NCI-H1105 (cell line): ENCODE data around the gene ACTMAP.
A peak's percentile ranks its signal among the peaks of the same experiment; 100 is the strongest.
"Not testable (repeated sequence)": the region's sequence is repeated elsewhere in the genome, so short reads cannot be mapped to it uniquely, and the experiment has no call there.

ENCODE experiments used
- DNase-seq: peaks from one replicate; lab custom pipeline; 2025; lab: John Stamatoyannopoulos, UW

ACTMAP gene

DNA sequence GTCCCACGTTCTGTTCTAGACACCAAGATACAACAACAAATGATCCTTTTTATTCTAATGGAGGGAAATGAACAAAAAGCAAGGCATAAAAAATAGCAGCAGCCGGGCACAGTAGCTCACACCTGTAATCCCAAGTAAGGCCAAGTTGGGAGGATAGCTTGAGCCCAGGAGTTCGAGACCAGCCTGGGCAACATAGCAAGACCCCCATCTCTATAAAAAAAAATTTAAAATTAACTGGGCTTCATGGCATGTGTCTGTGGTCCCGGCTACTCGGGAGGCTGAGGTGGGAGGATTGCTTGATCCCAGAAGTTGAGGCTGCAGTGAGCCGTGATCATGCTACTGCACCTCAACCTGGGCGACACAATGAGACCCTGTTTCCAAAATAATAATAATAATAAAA is 26.1 kb upstream of the ACTMAP start:
- DNase-seq: no peak

DNA sequence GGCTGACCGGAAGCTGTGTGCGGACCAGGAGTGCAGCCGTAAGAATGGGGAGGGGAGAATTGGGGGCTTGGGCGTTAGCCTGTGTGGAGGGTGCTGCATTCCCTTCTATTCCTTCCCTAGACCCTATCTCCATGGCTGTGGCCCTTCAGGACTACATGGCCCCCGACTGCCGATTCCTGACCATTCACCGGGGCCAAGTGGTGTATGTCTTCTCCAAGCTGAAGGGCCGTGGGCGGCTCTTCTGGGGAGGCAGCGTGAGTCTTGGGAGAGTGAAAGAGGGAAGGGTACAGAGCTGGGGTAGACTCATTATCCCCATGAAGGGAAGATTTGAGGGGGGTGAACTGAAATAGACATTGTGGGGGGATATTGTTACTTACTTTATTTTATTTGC is 25.4 kb upstream of the ACTMAP start:
- DNase-seq: no peak

DNA sequence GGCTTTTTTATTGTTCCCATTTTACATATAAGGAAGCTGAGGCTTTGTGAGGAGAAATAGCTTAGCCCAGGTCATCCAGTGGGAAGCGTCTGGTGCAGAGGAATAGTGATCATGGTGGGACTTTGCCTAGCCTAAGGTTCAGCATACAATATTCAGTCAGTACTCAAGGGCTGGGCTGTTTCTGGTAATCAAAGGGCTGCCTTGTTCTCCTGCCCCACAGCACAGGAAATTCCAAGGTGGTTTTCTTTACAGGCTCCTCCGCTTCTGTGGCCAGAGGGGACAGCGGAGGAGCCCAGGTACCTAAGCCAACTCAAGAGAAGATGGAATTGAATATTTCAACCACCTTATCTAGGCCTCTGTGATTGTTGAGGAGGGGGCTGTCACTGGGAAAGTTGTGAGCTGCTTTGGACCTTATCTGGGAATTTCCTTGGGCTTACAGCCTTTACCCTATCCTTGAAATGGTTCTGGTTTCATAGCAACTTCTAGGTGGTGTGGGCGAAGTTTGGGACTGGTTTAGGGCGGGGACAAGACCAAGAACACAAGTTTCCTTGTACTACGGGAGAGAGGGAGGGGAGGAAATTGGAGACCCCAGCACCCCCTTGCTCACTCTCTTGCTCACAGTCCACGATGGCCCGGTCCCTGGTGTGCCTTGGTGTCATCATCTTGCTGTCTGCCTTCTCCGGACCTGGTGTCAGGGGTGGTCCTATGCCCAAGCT is 24.8 kb upstream of the ACTMAP start, which contains the start of gene MIA:
TSS of gene MIA (plus strand) at position 606 of the 716 bp plus-strand sequence. CDS start at position 628, 22 bp downstream.
- DNase-seq: no peak

DNA sequence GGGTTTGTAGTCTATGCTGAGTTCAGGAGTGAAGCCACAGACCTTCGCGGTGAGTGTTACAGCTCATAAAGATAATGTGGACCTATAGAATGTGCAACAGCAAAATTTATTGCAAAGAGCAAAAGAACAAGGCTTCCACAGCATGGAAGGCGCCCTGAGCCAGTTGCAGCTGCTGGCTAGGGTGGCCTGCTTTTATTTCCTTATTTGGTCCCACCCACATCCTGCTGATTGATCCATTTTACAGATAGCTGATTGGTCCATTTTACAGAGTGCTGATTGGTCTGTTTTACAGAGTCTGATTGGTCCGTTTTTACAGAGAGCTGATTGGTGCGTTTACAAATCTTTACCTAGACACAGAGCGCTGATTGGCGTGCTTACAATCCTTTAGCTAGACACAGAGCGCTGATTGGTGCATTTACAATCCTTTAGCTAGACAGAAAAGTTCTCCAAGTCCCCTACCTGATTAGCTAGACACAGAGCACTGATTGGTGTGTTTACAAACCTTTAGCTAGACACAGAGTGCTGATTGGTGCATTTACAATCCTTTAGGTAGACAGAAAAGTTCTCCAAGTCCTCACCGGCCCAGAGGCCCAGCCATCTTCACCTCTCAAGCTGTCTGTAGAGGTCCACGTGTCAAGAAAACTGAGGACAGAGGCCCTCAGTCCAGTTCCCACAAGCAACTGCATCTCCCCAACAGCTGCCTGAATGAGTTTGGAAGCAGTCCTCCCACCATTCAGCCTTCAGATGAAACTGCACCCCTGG is 21.0 kb upstream of the ACTMAP start:
- not testable (repeated sequence) for DNase-seq

DNA sequence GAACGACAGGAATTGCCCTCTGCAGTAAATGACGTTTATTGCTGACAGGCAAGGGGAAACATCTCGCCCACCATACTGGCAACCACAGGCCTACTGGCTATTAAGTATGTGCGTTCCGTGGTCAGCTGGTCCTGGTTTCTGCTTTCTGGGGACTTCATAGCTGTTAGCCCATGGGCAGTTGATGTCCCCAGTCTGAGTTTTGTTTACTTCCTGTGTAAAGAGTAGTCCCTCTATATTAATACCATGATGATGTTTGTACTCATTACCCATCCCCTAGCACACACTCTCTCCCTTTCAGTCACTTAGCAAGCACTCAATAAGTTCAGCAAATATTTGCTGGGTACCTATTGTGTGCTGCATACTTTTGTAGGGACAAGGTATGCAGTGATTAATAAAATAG is 18.6 kb upstream of the ACTMAP start:
- DNase-seq: no peak

DNA sequence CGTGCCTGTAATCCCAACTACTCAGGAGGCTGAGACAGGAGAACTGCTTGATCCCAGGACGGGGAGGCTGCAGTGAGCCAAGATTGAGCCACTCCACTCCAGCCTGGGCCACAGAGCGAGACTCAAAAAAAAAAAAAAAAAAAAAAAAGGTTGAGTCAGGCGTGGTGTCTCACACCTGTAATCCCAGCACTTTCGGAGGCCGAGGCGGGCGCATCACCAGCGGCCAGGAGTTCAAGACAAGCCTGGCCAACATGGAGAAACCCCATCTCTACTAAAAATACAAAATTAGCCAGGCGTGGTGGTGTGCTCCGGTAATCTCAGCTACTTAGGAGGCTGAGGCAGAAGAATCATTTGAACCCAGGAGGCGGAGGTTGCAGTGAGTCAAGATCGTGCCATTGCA is 16.1 kb upstream of the ACTMAP start:
- not testable (repeated sequence) for DNase-seq

DNA sequence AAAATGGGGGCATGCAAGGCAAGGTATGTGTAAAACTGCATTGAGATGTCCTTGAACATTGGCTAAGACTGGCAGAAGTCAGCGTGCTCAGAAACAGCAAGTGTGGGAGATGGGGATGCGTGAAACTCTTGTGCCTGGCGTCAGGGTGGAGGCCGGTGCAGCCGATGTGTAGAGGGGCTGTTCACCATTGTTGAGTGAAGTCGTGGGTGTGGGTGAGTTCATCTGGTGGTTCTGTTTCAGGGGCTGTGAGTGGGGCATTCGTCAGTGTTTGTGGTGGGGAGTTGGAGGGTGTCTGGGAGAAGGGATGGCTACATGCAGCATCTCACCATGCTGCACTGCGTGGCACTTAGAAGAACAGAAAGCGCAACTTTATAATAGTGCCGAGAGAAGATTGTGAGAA is 13.7 kb upstream of the ACTMAP start:
- DNase-seq: no peak

DNA sequence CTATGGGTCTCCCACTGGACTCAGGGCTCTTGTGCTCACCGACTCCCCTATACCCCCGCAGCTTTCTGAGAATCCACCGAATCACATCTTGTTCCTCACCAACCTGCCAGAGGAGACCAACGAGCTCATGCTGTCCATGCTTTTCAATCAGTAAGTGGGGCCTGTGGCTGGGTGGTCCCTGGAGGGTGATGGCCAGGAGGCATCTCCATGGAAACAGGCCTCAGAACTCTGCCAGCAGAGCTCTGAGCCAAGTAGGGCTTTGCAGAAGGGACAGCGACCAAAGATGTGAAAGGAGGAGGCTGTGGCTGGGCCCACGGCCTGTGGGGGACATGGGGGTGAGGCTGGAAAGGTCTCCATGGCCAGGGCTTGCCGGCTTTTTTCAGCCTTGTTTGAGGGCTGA is 13.2 kb upstream of the ACTMAP start:
- DNase-seq: no peak

DNA sequence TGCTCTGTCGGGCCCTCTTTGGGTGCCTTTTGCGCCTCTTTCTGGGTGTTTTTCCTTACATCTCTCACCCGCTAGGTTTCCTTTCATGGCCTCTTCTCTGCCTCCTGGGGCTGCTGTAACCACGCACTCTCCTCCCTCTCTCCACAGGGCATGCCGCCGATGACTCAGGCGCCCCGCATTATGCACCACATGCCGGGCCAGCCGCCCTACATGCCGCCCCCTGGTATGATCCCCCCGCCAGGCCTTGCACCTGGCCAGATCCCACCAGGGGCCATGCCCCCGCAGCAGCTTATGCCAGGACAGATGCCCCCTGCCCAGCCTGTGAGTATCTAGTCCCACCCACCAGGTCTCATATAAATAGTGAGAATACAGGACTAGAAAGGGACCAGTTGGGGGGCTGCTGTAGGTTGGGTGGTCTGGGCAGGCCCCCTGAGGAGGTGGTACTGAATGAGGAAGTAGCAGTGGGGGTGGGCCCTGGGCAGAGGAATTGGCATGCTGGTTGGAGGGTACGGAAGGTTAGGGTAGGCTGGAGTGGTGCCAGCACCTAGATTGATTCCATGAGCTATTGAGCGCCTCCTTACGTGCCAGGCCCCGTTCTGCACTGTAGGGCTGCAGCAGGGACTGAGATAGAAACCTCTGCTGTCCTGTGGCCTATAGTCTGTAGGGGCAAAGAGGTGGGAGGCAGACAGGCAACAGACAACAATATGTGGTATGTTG is 12.6 kb upstream of the ACTMAP start:
- no peak for DNase-seq

DNA sequence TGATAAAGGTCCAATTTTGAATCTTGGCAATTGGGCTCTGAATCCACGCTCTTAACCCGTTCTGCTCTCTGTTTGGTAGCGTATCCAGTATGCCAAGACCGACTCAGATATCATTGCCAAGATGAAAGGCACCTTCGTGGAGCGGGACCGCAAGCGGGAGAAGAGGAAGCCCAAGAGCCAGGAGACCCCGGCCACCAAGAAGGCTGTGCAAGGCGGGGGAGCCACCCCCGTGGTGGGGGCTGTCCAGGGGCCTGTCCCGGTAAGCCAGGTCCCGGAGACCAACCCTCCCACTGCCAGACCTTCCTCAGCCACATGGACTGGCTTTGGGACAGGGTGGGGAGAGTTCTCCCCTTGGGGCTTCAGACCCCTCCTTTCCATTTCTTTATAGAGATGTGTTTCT is 9.1 kb upstream of the ACTMAP start:
- DNase-seq: no peak

DNA sequence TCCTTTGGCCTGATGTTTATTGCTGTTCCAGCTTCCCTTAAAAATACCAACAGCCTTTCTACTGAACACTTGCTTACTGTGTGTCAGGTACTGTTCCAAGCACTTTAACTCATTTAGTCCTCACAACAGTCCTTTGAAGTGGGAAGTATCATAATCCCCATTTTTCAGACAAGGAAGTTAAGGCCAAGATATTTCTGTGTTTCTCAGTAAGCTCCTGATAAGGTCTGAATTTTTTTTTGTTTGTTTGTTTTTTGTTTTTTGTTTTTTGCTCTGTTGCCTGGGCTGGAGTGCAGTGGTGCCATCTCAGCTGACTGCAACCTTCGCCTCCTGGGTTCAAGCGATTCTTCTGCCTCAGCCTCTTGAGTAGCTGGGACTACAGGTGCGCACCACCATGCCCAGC is 8.2 kb upstream of the ACTMAP start:
- DNase-seq: no peak

DNA sequence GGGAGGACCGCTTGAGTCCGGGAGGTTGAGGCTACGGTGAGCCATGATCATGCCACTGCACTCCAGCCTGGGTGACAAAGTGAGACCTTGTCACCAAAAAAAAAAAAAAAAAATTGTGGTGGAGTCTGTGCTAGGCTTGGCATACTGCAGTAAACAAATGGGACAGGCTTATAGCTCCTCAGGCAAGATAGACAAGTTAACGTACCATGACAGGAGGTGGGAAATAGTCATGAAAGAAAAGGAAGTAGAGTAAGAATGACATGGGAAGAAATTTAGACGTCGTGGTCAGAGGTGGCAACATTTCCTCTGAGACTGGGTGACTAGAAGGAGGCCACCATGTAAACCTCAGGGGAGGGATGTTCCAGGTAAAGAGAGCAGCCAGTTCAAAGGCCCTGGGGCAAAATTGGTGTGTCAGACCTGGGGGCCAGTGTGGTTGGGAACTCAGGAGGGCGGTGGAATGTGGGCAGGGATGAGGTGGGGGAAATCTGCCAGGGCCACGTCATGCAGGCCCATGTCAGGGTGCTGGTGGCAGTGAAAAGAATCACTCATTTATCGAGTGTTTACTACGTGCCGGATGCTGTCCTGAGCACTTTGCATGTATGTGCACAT is 6.3 kb upstream of the ACTMAP start:
- no peak for DNase-seq

DNA sequence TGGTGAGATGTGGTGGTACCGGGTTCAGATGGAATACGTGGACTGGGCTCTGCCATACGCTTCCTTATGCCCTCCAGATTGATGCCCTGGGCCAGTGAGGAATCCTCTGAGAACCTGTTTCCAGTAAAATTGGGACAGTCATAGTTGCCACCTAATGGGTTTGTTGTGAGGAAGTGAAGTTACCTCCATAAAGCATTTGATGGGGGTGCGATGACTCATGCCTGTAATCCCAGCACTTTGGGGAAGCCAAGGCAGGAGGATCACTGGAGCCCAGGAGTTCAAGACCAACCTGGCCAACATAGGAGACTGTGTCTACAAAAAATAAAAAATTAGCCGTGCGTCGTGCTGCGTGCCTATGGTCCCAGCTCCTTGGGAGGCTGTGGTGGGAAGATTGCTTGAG is 5.5 kb upstream of the ACTMAP start:
- no peak for DNase-seq

DNA sequence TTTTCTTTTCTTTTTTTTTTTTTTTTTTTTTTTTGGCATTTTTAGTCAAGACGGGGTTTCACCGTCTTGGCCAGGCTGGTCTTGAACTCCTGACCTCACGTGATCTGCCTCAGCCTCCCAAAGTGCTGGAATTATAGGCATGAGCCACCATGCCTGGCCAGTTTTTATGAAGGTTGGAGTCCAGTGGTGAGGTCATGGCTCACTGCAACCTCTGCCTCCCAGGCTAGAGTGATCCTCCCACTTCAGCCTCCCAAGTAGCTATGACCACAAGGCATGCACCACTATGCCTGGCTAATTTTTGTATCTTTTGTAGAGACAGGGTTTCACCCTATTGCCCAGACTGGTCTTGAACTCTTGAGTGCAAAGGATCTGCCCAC is 5.0 kb upstream of the ACTMAP start:
- no peak for DNase-seq

DNA sequence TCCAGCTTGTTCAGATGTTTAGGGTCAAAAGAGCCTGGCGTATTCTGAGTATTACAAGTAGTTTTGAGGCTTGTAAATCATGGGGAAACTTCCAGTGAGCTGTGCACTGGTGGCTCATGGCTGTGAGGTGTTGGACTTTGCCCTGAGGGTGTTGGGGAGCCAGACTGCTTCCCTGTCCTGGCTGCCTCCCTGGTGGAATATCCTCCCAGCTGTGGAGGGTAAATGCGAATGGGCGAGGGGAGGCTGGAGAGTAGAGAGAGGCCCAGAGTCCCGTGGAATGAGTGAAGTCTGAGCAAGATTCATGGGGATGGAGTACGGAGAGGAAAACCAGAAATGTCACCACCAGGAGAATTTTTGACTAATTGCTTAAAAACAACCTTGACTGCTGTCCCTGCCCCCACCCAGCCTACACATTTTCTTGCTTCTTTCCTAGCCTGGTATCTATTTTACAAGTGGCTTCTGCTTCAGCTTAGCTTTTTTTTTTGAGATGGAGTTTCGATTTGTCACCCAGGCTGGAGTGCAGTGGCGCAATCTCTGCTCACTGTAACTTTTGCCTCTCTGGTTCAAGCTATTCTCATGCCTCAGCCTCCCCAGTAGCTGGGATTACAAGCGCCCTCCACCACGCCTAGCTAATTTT is 4.5 kb upstream of the ACTMAP start:
- DNase-seq: no peak

DNA sequence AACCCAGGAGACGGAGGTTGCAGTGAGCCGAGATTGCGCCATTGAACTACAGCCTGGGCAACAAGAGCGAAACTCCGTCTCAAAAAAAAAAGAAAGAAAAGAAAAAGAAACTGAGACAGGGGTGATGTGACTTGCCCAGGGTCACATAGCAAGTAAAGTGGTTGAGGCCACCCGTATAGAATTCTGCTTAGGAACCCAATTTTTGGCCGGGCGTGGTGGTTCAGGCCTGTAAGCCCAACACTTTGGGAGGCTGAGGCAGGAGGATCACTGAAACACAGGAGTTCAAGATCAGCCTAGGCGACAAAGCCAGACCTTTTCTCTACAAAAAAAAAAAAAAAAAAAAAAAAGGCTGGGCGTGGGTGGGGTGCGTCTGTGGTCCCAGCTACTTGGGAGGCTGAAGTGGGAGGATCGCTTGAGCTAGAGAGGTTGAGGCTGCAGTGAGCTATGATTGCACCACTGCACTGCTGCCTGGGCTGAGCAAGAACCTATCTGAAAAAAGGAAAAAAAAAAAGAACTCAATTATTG is 2.0 kb upstream of the ACTMAP start:
- no peak for DNase-seq

DNA sequence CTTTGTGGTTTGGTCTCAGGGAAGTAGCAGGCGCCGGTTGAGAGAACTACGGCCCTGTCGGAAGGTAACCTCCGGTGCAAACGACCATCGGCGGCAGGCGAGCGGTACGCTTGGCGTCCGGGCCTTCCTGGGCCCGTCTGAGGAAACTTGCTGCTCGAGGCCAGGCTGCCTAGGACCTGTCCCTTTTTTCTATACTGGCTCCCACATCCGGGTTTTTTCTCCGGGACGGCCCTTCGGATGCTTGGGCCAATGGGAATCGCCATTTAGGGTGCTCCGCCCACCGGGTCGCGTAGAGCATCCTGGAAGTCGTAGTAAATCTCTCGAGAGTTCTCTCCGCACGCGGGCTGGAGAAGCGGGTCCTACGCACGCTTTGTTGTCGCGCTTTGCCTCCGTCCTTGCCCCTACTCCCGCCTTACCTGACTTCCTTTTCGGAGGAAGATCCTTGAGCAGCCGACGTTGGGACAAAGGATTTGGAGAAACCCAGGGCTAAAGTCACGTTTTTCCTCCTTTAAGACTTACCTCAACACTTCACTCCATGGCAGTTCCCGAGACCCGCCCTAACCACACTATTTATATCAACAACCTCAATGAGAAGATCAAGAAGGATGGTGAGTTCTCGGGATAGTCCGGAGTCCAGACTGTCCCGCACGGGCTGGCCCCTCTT is 729 bp upstream of the ACTMAP start, which contains the start of gene SNRPA:
TSS of gene SNRPA (plus strand) at position 330 of the 664 bp plus-strand sequence. CDS start at position 536, 206 bp downstream.
- DNase-seq: peak; percentile 98

DNA sequence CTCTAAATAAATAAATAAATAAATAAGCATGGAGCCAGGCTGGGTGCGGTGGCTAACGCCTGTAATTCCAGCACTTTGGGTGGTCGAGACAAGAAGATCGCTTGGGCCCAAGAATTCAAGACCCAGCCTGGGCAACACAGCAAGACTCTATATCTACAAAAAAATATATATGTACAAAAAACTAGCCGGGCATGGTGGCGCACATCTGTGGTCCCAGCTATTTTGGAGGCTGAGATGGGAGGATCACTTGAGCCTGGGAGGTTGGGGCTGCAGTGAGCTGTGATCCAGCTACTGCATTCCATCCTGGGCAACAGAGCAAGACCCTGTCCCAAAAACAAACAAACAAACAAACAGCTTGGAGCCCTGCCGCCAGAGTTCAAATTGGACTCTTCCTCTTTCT is 2.7 kb downstream of the ACTMAP start:
- DNase-seq: no peak

DNA sequence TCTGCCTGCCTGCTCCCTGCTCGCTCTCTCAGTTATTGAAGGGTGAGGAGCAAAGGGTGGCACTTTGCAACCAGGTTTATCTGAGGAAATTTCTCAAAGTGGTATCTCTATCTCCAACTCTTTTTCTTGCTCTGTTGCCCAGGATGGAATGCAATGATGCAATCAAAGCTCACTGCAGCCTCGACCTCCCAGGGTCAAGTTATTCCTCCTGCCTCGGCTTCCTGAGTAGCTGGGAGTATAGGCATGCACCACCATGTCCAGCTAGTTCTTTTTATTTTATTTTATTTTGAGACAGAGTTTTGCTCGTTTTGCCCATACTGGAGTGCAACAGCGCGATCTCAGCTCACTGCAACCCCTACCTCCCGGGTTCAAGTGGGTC is 4.9 kb downstream of the ACTMAP start:
- DNase-seq: no peak

DNA sequence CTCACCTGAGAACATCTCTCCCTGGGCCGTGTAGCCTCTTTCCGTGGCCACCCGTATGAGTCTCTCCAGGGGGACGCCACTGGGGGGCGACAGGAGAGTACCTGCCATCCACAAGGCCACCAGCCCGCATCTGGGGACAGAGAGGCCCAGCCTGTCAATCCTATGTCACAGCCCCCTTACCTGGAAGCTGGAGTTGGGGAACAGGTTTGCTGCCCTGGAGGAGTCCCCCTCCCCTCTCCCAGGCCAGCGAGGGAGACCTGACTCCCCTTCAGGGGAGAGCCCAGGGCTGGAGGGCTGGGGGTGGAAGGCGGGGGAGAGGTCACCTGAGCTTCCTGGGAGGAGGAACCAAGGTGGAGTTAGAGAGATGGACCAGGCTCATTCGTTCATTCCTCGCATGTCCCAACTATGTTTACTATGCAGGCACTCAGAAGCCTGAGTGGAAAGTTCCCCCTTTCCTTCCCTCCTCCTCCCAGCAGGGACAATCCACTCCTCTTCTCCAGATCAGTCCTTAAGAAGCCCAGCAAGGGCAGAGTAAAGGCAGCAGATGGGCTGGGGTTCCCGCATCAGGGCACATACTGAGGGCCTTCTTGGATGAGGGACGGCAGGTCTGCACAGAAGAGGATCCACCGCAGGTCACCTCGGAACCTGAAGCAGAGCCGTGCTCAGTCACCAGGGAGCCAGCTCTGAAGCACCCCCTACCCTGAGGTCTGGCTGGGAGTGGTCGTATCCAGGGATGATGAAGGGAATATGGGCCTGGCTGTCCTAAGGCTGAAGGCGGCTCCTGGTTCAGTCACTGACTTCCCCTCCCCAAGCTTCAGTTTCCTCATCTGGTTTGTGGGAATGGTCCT is 5.5 kb downstream of the ACTMAP start:
- no peak for DNase-seq
